RWPE2 (cell line): ENCODE measurements around the gene RTP3.
A peak's percentile ranks its signal among the peaks of the same experiment; 100 is the strongest.

ENCODE experiments used
- ATAC-seq: fragments of 200-7000 bp; cut with Tn5 transposase; 3 replicates; pipeline ENCODE4 v1.9.1; 2021; ENCODE audit warnings: low read depth
- DNase-seq: peaks from one replicate; pipeline ENCODE4 v3.0.0-alpha.2; 2020; ENCODE audit warnings: low spot score
- H3K27ac ChIP-seq: fragments of 450-650 bp; 2 replicates; pipeline ENCODE4 v1.5.1; 2017; ENCODE audit warnings: mild to moderate bottlenecking; ENCODE audit not compliant: poor library complexity, severe bottlenecking
- H3K27me3 ChIP-seq: fragments of 250-450 bp; sonication (Bioruptor Pico); 2 replicates; pipeline ENCODE4 v1.5.1; 2021; ENCODE audit warnings: mild to moderate bottlenecking, moderate library complexity; ENCODE audit not compliant: insufficient read depth, poor library complexity, severe bottlenecking
- H3K36me3 ChIP-seq: fragments of 250-450 bp; sonication (Bioruptor Pico); 2 replicates; pipeline ENCODE4 v1.5.1; 2020; ENCODE audit warnings: low read depth, mild to moderate bottlenecking, moderate library complexity
- H3K4me1 ChIP-seq: fragments of 250-450 bp; sonication (Bioruptor Pico); 2 replicates; pipeline ENCODE4 v1.5.1; 2021; ENCODE audit warnings: mild to moderate bottlenecking, moderate library complexity; ENCODE audit not compliant: insufficient read depth, poor library complexity, severe bottlenecking
- H3K4me3 ChIP-seq: fragments of 250-450 bp; sonication (Bioruptor Pico); 2 replicates; pipeline ENCODE4 v1.5.1; 2021; ENCODE audit warnings: mild to moderate bottlenecking, moderate library complexity; ENCODE audit not compliant: severe bottlenecking
- H3K9me3 ChIP-seq: fragments of 250-450 bp; sonication (Bioruptor Pico); 2 replicates; pipeline ENCODE4 v1.5.1; 2021; ENCODE audit warnings: mild to moderate bottlenecking, moderate library complexity; ENCODE audit not compliant: severe bottlenecking
- CTCF ChIP-seq: fragments of 450-650 bp; IDR thresholded peaks from one replicate; pipeline ENCODE4 v1.5.1; 2017; ENCODE audit warnings: mild to moderate bottlenecking, moderate library complexity; ENCODE audit not compliant: poor library complexity, severe bottlenecking

RTP3 gene

GRCh38 chr3:46462111-46462510 is 35.7 kb upstream of the RTP3 start:
- TF ChIP-seq CTCF: no peak
- H3K4me1 ChIP-seq: no peaks in the 10 kb centered on the region
- H3K9me3 ChIP-seq: no peaks in the 10 kb centered on the region
- no peak overlapping the region for H3K27ac ChIP-seq
- no peak overlapping the region for H3K4me3 ChIP-seq
- ATAC-seq: no peak
- no peak for DNase-seq
- peaks cover 18% of the 10 kb centered on the region for H3K27me3 ChIP-seq
- H3K36me3 ChIP-seq: no peaks in the 10 kb centered on the region

GRCh38 chr3:46462511-46462910 is 35.3 kb upstream of the RTP3 start:
- Histone ChIP-seq H3K4me3 (no peak overlapping the region), H3K36me3 (no peaks in the 10 kb centered on the region), H3K27ac (no peak overlapping the region), H3K27me3 (peaks cover 18% of the 10 kb centered on the region), H3K9me3 (no peaks in the 10 kb centered on the region), H3K4me1 (no peaks in the 10 kb centered on the region)
- no peak for TF ChIP-seq CTCF
- DNase-seq: no peak
- 0 out of 3 replicates have a peak, but pooled peaks have one; percentile 23 for ATAC-seq

DNA sequence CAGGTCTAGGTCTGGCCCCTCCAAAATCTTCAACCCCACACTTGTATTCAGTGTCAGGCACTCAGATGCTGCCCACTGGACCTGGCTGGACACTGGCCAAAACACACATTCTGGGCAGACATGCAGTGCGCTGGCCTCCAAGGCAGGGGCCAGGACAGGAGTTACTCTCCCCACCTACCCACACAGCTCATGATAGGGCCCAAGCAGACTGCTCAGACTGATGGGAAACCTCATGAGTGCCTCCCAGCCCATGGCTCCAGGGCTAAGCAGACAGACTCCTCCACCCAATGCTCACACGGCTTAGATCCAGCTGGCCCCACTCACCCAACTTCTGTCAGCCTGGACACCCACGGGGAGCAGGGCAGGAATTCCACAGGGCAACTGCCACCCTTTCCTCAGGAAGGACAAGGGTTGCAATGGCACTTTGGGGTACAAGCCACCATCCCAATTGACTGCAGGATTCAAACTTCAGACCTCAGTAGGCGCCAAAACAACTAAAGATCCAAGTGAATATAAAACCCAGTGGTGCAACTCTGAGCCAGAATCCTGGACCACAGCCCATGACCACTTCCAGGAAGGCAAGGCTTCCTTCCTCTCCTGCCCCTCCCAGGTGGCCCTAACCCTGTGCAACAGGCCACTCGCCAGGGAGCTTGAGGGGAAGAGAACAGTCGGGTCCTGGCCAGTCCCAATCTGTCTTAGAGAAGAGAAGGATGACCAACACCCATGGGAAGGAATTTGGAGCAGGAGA is 34.5 kb upstream of the RTP3 start:
- no peak overlapping the region for H3K4me3 ChIP-seq
- no peak for TF ChIP-seq CTCF
- no peak for DNase-seq
- ATAC-seq: no peak
- H3K9me3 ChIP-seq: no peaks in the 10 kb centered on the region
- no peaks in the 10 kb centered on the region for H3K4me1 ChIP-seq
- no peak overlapping the region for H3K27ac ChIP-seq
- H3K36me3 ChIP-seq: no peaks in the 10 kb centered on the region
- H3K27me3 ChIP-seq: peaks cover 18% of the 10 kb centered on the region

GRCh38 chr3:46463868-46464241 is 33.9 kb upstream of the RTP3 start:
- TF ChIP-seq CTCF: no peak
- ATAC-seq: no peak
- H3K27ac ChIP-seq: no peak overlapping the region

More at GRCh38 chr3:46463868-46464241, 33.9 kb upstream of the RTP3 start:
- DNase-seq: no peak
- Histone ChIP-seq H3K4me1 (no peaks in the 10 kb centered on the region), H3K9me3 (no peaks in the 10 kb centered on the region), H3K27me3 (peaks cover 18% of the 10 kb centered on the region), H3K4me3 (no peak overlapping the region), H3K36me3 (no peaks in the 10 kb centered on the region)
